Fibroblast of villous mesenchyme (primary cell): Measurements from ENCODE around the gene LUC7L3. TPM values are rescaled to one million over a fixed set of nuclear protein-coding genes. Genes with fewer than 3 reads are reported as not detected.

Experiments
- DNase-seq: peaks from one replicate; pipeline ENCODE4 v3.0.0-alpha.2; 2010; ENCODE audit warnings: low read depth
- H3K4me3 ChIP-seq: 2 replicates; pipeline ENCODE4 v1.5.1; 2011; ENCODE audit warnings: low read depth, mild to moderate bottlenecking, low read length
- CTCF ChIP-seq: IDR thresholded peaks from 2 replicates; pipeline ENCODE4 v1.5.1; 2012; ENCODE audit warnings: low read depth, mild to moderate bottlenecking, low read length; ENCODE audit not compliant: insufficient read depth
- total RNA-seq: library from RNA; depleted of rRNA; stranded (reverse); fragments of >200 nt; gene quantifications from 2 replicates; pipeline ENCODE4 v1.2.3, GENCODE V29; 2012

The LUC7L3 gene
- total RNA-seq, 1 donor, result 31.5 TPM

GRCh38 chr17:50739098-50739497 is 19.7 kb downstream of the LUC7L3 start:
- DNase-seq, result no peak
- no peak overlapping the region for H3K4me3 ChIP-seq
- no peak for TF ChIP-seq CTCF

GRCh38 chr17:50745631-50746030 is 26.2 kb downstream of the LUC7L3 start:
- H3K4me3 ChIP-seq, result no peak overlapping the region
- no peak for DNase-seq
- TF ChIP-seq CTCF, result no peak

- TF ChIP-seq CTCF, result no peak
- H3K4me3 ChIP-seq, result no peak overlapping the region
Observed at GRCh38 chr17:50749245-50749644, 29.8 kb downstream of the LUC7L3 start.

GRCh38 chr17:50754521-50754920 is 35.1 kb downstream of the LUC7L3 start:
- DNase-seq, result no peak
- H3K4me3 ChIP-seq, result no peak overlapping the region
- TF ChIP-seq CTCF, result no peak

More at GRCh38 chr17:50749245-50749644, 29.8 kb downstream of the LUC7L3 start:
- no peak for DNase-seq

GRCh38 chr17:50758524-50758923 is 39.1 kb downstream of the LUC7L3 start:
- TF ChIP-seq CTCF, result no peak
- DNase-seq, result no peak
- no peak overlapping the region for H3K4me3 ChIP-seq

- no peak overlapping the region for H3K4me3 ChIP-seq
- no peak for TF ChIP-seq CTCF
- DNase-seq, result no peak
Observed at GRCh38 chr17:50758989-50759544, 39.7 kb downstream of the LUC7L3 start.

- TF ChIP-seq CTCF, result no peak
- H3K4me3 ChIP-seq, result no peak overlapping the region
- no peak for DNase-seq
Observed at GRCh38 chr17:50762177-50762576, 42.8 kb downstream of the LUC7L3 start.
